SK-N-SH (cell line): ENCODE results near the gene EDEM2. TPM values are rescaled to one million over a fixed set of nuclear protein-coding genes. Genes with fewer than 3 reads are reported as not detected.

Experiments
- CTCF ChIA-PET: fragments of 300-600, 350-600 bp; formaldehyde crosslinking; extraction: SDS; loops from one replicate; lab custom pipeline; 2021; lab: Yijun Ruan, JAX
- POLR2A ChIA-PET: fragments of 350-600 bp; sonication (Branson Sonifier 250); formaldehyde crosslinking; extraction: SDS; loops from one replicate; lab custom pipeline; 2020; ENCODE audit warnings: antibody characterized with exemption, inconsistent platforms; lab: Yijun Ruan, JAX
- DNase-seq: peaks from one replicate; pipeline ENCODE4 v3.0.0; 2012
- H2AFZ ChIP-seq: fragments of 200-600 bp; sonication (generic); 2 replicates; pipeline ENCODE4 v1.8.1; 2016; ENCODE audit warnings: antibody characterized with exemption, mild to moderate bottlenecking, low read depth
- H3F3A ChIP-seq: fragments of 200-600 bp; sonication (generic); replicated peaks from 2 replicates; pipeline ENCODE3; 2016; ENCODE audit warnings: antibody characterized with exemption, mild to moderate bottlenecking; ENCODE audit not compliant: insufficient read depth
- H3K27ac ChIP-seq, 2 experiments: fragments of 200-500 bp in 1 of 2; fragments of 200-600 bp in 1 of 2; sonication (Bioruptor generic) in 1 of 2; sonication (generic), shearing (Covaris generic) in 1 of 2; 2 replicates each; pipeline versions ENCODE4 v1.5.1 to v1.6.1; 2014 to 2016; ENCODE audit warnings: low read depth in 2 of 2, inconsistent platforms in 1 of 2, low read length in 1 of 2, mild to moderate bottlenecking in 1 of 2, mixed read lengths in 1 of 2
- H3K27me3 ChIP-seq: fragments of 200-600 bp; sonication (generic), shearing (Covaris generic); 2 replicates; pipeline ENCODE4 v1.6.1; 2016; ENCODE audit warnings: mixed run types; ENCODE audit not compliant: insufficient read depth
- H3K36me3 ChIP-seq, 2 experiments: fragments of 200-500 bp in 1 of 2; fragments of 200-600 bp in 1 of 2; sonication (Bioruptor generic) in 1 of 2; sonication (generic) in 1 of 2; replicated peaks in 1 of 2; 2 replicates each; pipeline versions ENCODE3 to v1.5.1; 2014 to 2016; ENCODE audit warnings: low read length in 1 of 2, mild to moderate bottlenecking in 1 of 2; ENCODE audit not compliant: insufficient read depth in 2 of 2, control insufficient read depth in 1 of 2
- H3K4me1 ChIP-seq, 2 experiments: fragments of 200-500 bp in 1 of 2; fragments of 200-600 bp in 1 of 2; sonication (Bioruptor generic) in 1 of 2; sonication (generic), shearing (Covaris generic) in 1 of 2; 2 replicates each; pipeline versions ENCODE4 v1.5.1 to v1.6.1; 2014 to 2016; ENCODE audit warnings: low read depth in 1 of 2, low read length in 1 of 2, mixed run types in 1 of 2; ENCODE audit not compliant: insufficient read depth in 2 of 2, control insufficient read depth in 1 of 2
- H3K4me2 ChIP-seq: fragments of 200-600 bp; sonication (generic), shearing (Covaris generic); 2 replicates; pipeline ENCODE4 v1.6.1; 2017; ENCODE audit warnings: mixed run types
- H3K4me3 ChIP-seq, 2 experiments: fragments of 200-500 bp in 1 of 2; fragments of 200-600 bp in 1 of 2; sonication (Bioruptor generic) in 1 of 2; sonication (generic), shearing (Covaris generic) in 1 of 2; 2 replicates each; pipeline versions ENCODE4 v1.5.1 to v1.8.1; 2014 to 2016; ENCODE audit warnings: low read depth in 2 of 2, inconsistent platforms in 1 of 2, low read length in 1 of 2, mild to moderate bottlenecking in 1 of 2, mixed read lengths in 1 of 2, moderate library complexity in 1 of 2
- H3K79me2 ChIP-seq: fragments of 200-600 bp; sonication (generic); 2 replicates; pipeline ENCODE4 v1.8.1; 2017; ENCODE audit warnings: mild to moderate bottlenecking; ENCODE audit not compliant: insufficient read depth
- H3K9ac ChIP-seq: fragments of 200-600 bp; sonication (generic); 2 replicates; pipeline ENCODE4 v1.6.1; 2017; ENCODE audit warnings: mixed run types
- H3K9me2 ChIP-seq: fragments of 200-600 bp; sonication (generic); 2 replicates; pipeline ENCODE4 v1.6.1; 2017; ENCODE audit warnings: mixed run types
- H3K9me3 ChIP-seq: fragments of 200-600 bp; sonication (generic); 2 replicates; pipeline ENCODE4 v1.6.1; 2017; ENCODE audit warnings: mixed run types, mild to moderate bottlenecking, moderate library complexity
- H4K20me1 ChIP-seq: fragments of 200-600 bp; sonication (generic); 2 replicates; pipeline ENCODE4 v1.6.1; 2017; ENCODE audit warnings: mild to moderate bottlenecking, mixed run types; ENCODE audit not compliant: insufficient read depth
- CHD2 ChIP-seq: fragments of 150-350 bp; IDR thresholded peaks from 2 replicates; pipeline ENCODE4 v1.6.1; 2018; ENCODE audit warnings: low read length; ENCODE audit not compliant: partially characterized antibody
- EP300 ChIP-seq, 2 experiments: IDR thresholded peaks; 2 replicates each; pipeline versions ENCODE4 v1.4.0 to v1.6.1; 2012; ENCODE audit warnings: borderline replicate concordance in 1 of 2, low read depth in 1 of 2, low read length in 1 of 2
- FOXM1 ChIP-seq: IDR thresholded peaks from 2 replicates; pipeline ENCODE4 v1.4.0; 2012; ENCODE audit warnings: low read depth, mild to moderate bottlenecking
- GABPA ChIP-seq: IDR thresholded peaks from 2 replicates; pipeline ENCODE4 v1.4.0; 2012; ENCODE audit warnings: low read depth, mild to moderate bottlenecking
- JUND ChIP-seq: IDR thresholded peaks from 2 replicates; pipeline ENCODE4 v1.4.0; 2012
- MAX ChIP-seq: IDR thresholded peaks from 2 replicates; pipeline ENCODE4 v1.4.0; 2012; ENCODE audit warnings: low read depth
- MEF2A ChIP-seq: IDR thresholded peaks from 2 replicates; pipeline ENCODE4 v1.4.0; 2012; ENCODE audit warnings: low read depth, borderline replicate concordance
- NFIC ChIP-seq: IDR thresholded peaks from 2 replicates; pipeline ENCODE4 v1.4.0; 2012; ENCODE audit warnings: borderline replicate concordance
- NRF1 ChIP-seq: IDR thresholded peaks from 2 replicates; pipeline ENCODE4 v1.6.1; 2012; ENCODE audit warnings: low read depth, mild to moderate bottlenecking, low read length
- SIN3A ChIP-seq: IDR thresholded peaks from 2 replicates; pipeline ENCODE4 v1.6.1; 2012; ENCODE audit warnings: low read depth, mild to moderate bottlenecking, low read length, moderate library complexity, borderline replicate concordance
- TAF1 ChIP-seq: IDR thresholded peaks from 2 replicates; pipeline ENCODE4 v1.6.1; 2012; ENCODE audit warnings: low read depth, mild to moderate bottlenecking, low read length, moderate library complexity, borderline replicate concordance
- USF2 ChIP-seq: fragments of 150-350 bp; IDR thresholded peaks from 2 replicates; pipeline ENCODE4 v1.6.1; 2017; ENCODE audit warnings: antibody characterized with exemption, low read length, low read depth, borderline replicate concordance
- ZBTB33 ChIP-seq: IDR thresholded peaks from 2 replicates; pipeline ENCODE4 v1.4.0; 2012; ENCODE audit warnings: low read depth, borderline replicate concordance
- WGBS: methylation state at CpG from one replicate; pipeline ENCODE4 v1.1.6; 2017; ENCODE audit warnings: low lambda C conversion rate; 5-methylcytosine and 5-hydroxymethylcytosine counted together
- polyA plus RNA-seq, 3 experiments: library from polyadenylated mRNA; depleted of rRNA; stranded (reverse); fragments of >200 nt; gene quantifications; 2 replicates each; pipeline ENCODE4 v1.2.3, GENCODE V29; 2012

EDEM2 gene
- polyA plus RNA-seq, 1 of the 3 experiments (the other 2 are of a cell fraction) = 34.3 TPM

- no peak; the same call in 1 of the 2 replicates for TF ChIP-seq JUND
- no peak for TF ChIP-seq USF2
- peak; percentile 28; the same call in 1 of the 2 replicates for TF ChIP-seq NFIC
- peak in 1 of 2 experiments; percentile 39; a peak in 1 of 4 replicates for TF ChIP-seq EP300 (IDR thresholded peaks at IDR 0.05; ENCODE audit: borderline replicate concordance in 1 of 2, low read depth in 1 of 2, low read length in 1 of 2)
- no peak for TF ChIP-seq FOXM1
- TF ChIP-seq MEF2A = no peak
- peak; percentile 39; the same call in 1 of the 2 replicates for TF ChIP-seq NRF1
- peak; percentile 93 for TF ChIP-seq SIN3A
- peak; percentile 72 for TF ChIP-seq CHD2
- peak; percentile 96 for TF ChIP-seq MAX
- TF ChIP-seq GABPA = peak; percentile 66
Observed at GRCh38 chr20:35092524-35093266, 54.4 kb downstream of the EDEM2 start, which contains the start of gene TRPC4AP (continued).

- Histone ChIP-seq H3K27ac (peak overlapping the region; percentile 68 to 83), H3K36me3 (peaks cover 0 to 2% of the 10 kb centered on the region in 2 experiments), H3K4me3 (peak overlapping the region; percentile 76 to 77), H3K4me1 (peaks cover 8 to 19% of the 10 kb centered on the region in 2 experiments; a peak in 2 of 4 replicates), H3K79me2 (peaks cover 56% of the 10 kb centered on the region), H3K27me3 (no peaks in the 10 kb centered on the region), H3F3A (peaks cover 9% of the 10 kb centered on the region), H3K4me2 (peak overlapping the region; percentile 88), H3K9me3 (no peaks in the 10 kb centered on the region), H4K20me1 (peaks cover 34% of the 10 kb centered on the region), H3K9me2 (no peaks in the 10 kb centered on the region), H2AFZ (no peak overlapping the region), H3K9ac (peak overlapping the region; percentile 94)
- ChIA-PET CTCF (interaction anchor here (0.8 to 5.3 kb wide), 16 partner anchors 9 to 257 kb away, joined by 3 to 27 read pairs (median 3); partner anchors contain the start of genes EDEM2 and MYH7B), POLR2A (no interaction called here)
- 1% methylated on average over 25 of the region's 28 CpGs for WGBS
- TF ChIP-seq TAF1 (0 out of 2 replicates have a peak, but pooled peaks have one; percentile 6), ZBTB33 (no peak)
- DNase-seq = peak; percentile 38
Observed at GRCh38 chr20:35091816-35092523, 55.2 kb downstream of the EDEM2 start.
